GM10266 (cell line): ENCODE data around the gene ATG9B.

Experiments used
- DNase-seq: peaks from one replicate; pipeline ENCODE4 v3.0.0; 2012; ENCODE audit errors: extremely low spot score
- TF ChIP-seq, protein P1 (sequence below): IDR thresholded peaks from 2 replicates; pipeline ENCODE4 v1.5.1; 2012; ENCODE audit warnings: mild to moderate bottlenecking, low read depth; ENCODE audit not compliant: control insufficient read depth, insufficient read depth; ENCODE audit errors: missing control alignments

Gene ATG9B

GRCh38 chr7:150974468-150975391, 49.6 kb downstream of the ATG9B start:
- DNase-seq, result peak; percentile 84
- TF ChIP-seq, protein P1, sequence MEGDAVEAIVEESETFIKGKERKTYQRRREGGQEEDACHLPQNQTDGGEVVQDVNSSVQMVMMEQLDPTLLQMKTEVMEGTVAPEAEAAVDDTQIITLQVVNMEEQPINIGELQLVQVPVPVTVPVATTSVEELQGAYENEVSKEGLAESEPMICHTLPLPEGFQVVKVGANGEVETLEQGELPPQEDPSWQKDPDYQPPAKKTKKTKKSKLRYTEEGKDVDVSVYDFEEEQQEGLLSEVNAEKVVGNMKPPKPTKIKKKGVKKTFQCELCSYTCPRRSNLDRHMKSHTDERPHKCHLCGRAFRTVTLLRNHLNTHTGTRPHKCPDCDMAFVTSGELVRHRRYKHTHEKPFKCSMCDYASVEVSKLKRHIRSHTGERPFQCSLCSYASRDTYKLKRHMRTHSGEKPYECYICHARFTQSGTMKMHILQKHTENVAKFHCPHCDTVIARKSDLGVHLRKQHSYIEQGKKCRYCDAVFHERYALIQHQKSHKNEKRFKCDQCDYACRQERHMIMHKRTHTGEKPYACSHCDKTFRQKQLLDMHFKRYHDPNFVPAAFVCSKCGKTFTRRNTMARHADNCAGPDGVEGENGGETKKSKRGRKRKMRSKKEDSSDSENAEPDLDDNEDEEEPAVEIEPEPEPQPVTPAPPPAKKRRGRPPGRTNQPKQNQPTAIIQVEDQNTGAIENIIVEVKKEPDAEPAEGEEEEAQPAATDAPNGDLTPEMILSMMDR, result peak; percentile 36

- DNase-seq, result no peak
- TF ChIP-seq, protein P1, result no peak
Measured at GRCh38 chr7:150973571-150974451, 50.5 kb downstream of the ATG9B start.

- TF ChIP-seq, protein P1, result no peak
- no peak for DNase-seq
Measured at GRCh38 chr7:150972741-150973140, 51.6 kb downstream of the ATG9B start.

- TF ChIP-seq, protein P1, result no peak
- no peak for DNase-seq
Measured at GRCh38 chr7:150972023-150972468, 52.2 kb downstream of the ATG9B start.

DNA sequence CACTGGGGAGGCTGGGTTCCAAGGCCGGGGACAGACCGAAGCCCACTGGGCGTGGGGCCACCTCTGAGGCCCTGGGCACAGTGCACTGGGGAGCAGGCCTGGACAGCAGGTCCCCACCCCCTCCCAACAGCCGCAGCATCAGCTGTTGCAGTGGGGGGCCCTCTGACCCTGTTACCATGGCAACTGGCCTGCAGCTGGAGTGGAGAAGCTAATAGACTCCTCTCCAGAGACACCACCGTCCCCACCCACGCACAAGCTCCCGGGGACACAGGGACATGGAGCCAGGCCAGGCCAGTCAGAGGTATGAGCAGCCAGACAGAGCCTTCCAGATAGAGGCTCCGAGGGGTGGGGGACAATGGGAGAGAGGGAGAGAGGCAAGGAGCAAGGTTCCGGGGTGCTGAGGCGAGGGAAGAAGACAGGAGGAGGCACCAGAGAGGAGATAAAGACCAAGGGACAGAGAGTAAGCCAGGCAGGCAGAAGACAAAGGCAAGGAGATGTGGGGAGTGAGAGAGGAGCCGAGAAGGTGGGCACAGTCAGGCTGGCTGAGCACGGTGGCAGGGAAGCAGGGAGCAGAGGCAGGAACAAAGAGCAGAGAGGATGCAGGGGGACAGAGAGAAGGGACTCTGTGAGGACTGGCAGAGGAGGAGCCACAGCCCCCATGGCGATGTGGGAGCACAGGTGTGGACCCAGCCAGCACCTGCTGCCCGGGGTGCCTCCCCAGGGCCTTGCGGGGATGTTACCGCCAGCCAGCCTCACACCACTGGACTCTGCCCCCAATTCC, 52.9 kb downstream of the ATG9B start:
- TF ChIP-seq, protein P1, result no peak
- no peak for DNase-seq

GRCh38 chr7:150970424-150970823, 53.9 kb downstream of the ATG9B start:
- TF ChIP-seq, protein P1, result no peak
- no peak for DNase-seq
